K562 (cell line): ENCODE results near the gene TP53BP1. TPM values are rescaled to one million over a fixed set of nuclear protein-coding genes. Genes with fewer than 3 reads are reported as not detected.
A peak's percentile ranks its signal among the peaks of the same experiment; 100 is the strongest.

Experiments
- ARID2 ChIP-seq: fragments of 450-650 bp; IDR thresholded peaks from 2 replicates; pipeline ENCODE4 v1.6.1; 2017; ENCODE audit warnings: antibody characterized with exemption, mild to moderate bottlenecking
- ATF3 ChIP-seq, 2 experiments: fragments of 450-650 bp in 1 of 2; sonication (generic) in 1 of 2; formaldehyde crosslinking in 1 of 2; IDR thresholded peaks in 1 of 2; conservative IDR thresholded peaks in 1 of 2; 2 replicates each; pipeline versions ENCODE4 v1.6.1 to v1.8.1; 2016 to 2023; ENCODE audit warnings: mild to moderate bottlenecking in 2 of 2, moderate library complexity in 2 of 2, inconsistent platforms in 1 of 2, missing genetic modification reagents in 1 of 2
- CBFA2T2 ChIP-seq: fragments of 450-650 bp; conservative IDR thresholded peaks from 2 replicates; pipeline ENCODE4 v1.6.1; 2017; ENCODE audit warnings: mild to moderate bottlenecking
- ERF ChIP-seq: fragments of 450-650 bp; formaldehyde crosslinking; IDR thresholded peaks from 2 replicates; pipeline ENCODE4 v1.4.0; 2020; ENCODE audit warnings: mild to moderate bottlenecking, mixed read lengths
- FOXP4 ChIP-seq: sonication (generic); formaldehyde crosslinking; IDR thresholded peaks from 2 replicates; pipeline ENCODE4 v1.8.0; 2022; ENCODE audit warnings: mild to moderate bottlenecking, missing genetic modification reagents, borderline replicate concordance
- HNRNPL ChIP-seq: fragments of 200-400 bp; formaldehyde crosslinking; IDR thresholded peaks from 2 replicates; pipeline ENCODE4 v1.6.1; 2017; ENCODE audit warnings: low read depth, mild to moderate bottlenecking, low read length
- JUND ChIP-seq, 2 experiments: IDR thresholded peaks; 2 replicates in 1 of 2; 3 replicates in 1 of 2; pipeline ENCODE4 v1.6.1; 2011; ENCODE audit warnings: borderline replicate concordance in 2 of 2, low read depth in 2 of 2, low read length in 2 of 2, improper control_type of control experiment in 1 of 2, missing biosample characterization in 1 of 2, missing genetic modification characterization in 1 of 2, missing genetic modification reagents in 1 of 2
- MAFF ChIP-seq: IDR thresholded peaks from 2 replicates; pipeline ENCODE4 v1.6.1; 2012; ENCODE audit warnings: low read length, improper control_type of control experiment
- MAFG ChIP-seq: fragments of 450-650 bp; conservative IDR thresholded peaks from 2 replicates; pipeline ENCODE4 v1.6.1; 2016; ENCODE audit warnings: missing genetic modification characterization, missing compliant biosample characterization
- MAZ ChIP-seq, 2 experiments: fragments of 450-650 bp in 1 of 2; sonication (generic) in 1 of 2; formaldehyde crosslinking; IDR thresholded peaks in 1 of 2; conservative IDR thresholded peaks in 1 of 2; 2 replicates each; pipeline versions ENCODE4 v1.4.0 to v1.5.0; 2020; ENCODE audit warnings: mild to moderate bottlenecking in 1 of 2, missing genetic modification reagents in 1 of 2
- NFE2 ChIP-seq: IDR thresholded peaks from 2 replicates; pipeline ENCODE4 v1.6.1; 2014; ENCODE audit warnings: antibody characterized with exemption, low read depth
- NRF1 ChIP-seq, 2 experiments: fragments of 450-650 bp; IDR thresholded peaks in 1 of 2; conservative IDR thresholded peaks in 1 of 2; 2 replicates each; pipeline ENCODE4 v1.6.1; 2014; ENCODE audit warnings: mild to moderate bottlenecking in 2 of 2
- RBFOX2 ChIP-seq: fragments of 200-400 bp; formaldehyde crosslinking; IDR thresholded peaks from 2 replicates; pipeline ENCODE4 v1.6.1; 2017; ENCODE audit warnings: low read depth, mild to moderate bottlenecking, low read length, moderate library complexity
- SAP30 ChIP-seq: fragments of 200-600 bp; sonication (generic); IDR thresholded peaks from 2 replicates; pipeline ENCODE4 v1.6.1; 2012; ENCODE audit warnings: borderline replicate concordance, low read depth, mild to moderate bottlenecking, moderate library complexity, low read length, control low read depth, inconsistent platforms; ENCODE audit not compliant: insufficient read depth, poor library complexity, severe bottlenecking
- STAT6 ChIP-seq: sonication (generic); formaldehyde crosslinking; IDR thresholded peaks from 2 replicates; pipeline ENCODE4 v1.8.1; 2023; ENCODE audit warnings: mild to moderate bottlenecking, missing genetic modification reagents
- TAF9B ChIP-seq: fragments of 450-650 bp; IDR thresholded peaks from 2 replicates; pipeline ENCODE4 v1.6.1; 2018; ENCODE audit warnings: mild to moderate bottlenecking; ENCODE audit not compliant: partially characterized antibody
- ZBTB7A ChIP-seq: IDR thresholded peaks from 2 replicates; pipeline ENCODE4 v1.6.1; 2011; ENCODE audit warnings: low read depth, mild to moderate bottlenecking, low read length, moderate library complexity, borderline replicate concordance; ENCODE audit not compliant: control insufficient read depth
- ZNF12 ChIP-seq: sonication (generic); formaldehyde crosslinking; IDR thresholded peaks from 2 replicates; pipeline ENCODE4 v1.4.0; 2020; ENCODE audit warnings: mild to moderate bottlenecking, missing genetic modification reagents
- ZNF639 ChIP-seq, 2 experiments: fragments of 200-800 bp in 1 of 2; sonication (Bioruptor generic) in 1 of 2; sonication (generic) in 1 of 2; formaldehyde crosslinking in 1 of 2; IDR thresholded peaks in 1 of 2; conservative IDR thresholded peaks in 1 of 2; 2 replicates each; pipeline versions ENCODE4 v1.5.0 to v1.6.1; 2016 to 2020; ENCODE audit warnings: missing compliant biosample characterization in 1 of 2, missing genetic modification characterization in 1 of 2, missing genetic modification reagents in 1 of 2
- polyA plus RNA-seq, 8 experiments: library from polyadenylated mRNA; depleted of rRNA in 4 of 8; stranded (reverse) in 5 of 8; unstranded in 3 of 8; fragments of >200 nt; fragmentation: Nextera tagmentation in 2 of 8; fragmentation: Illumina TruSeq in 1 of 8; extraction: Ambion mirVana in 2 of 8; extraction: Trizol in 1 of 8; gene quantifications; 2 replicates each; pipeline versions ENCODE4 v1.2.1 to v1.2.3, GENCODE V29; 2011 to 2014; ENCODE audit warnings: inconsistent platforms in 1 of 8, missing spikeins in 1 of 8
- total RNA-seq, 7 experiments: library from RNA; depleted of rRNA in 6 of 7; stranded (reverse); fragments of >200 nt in 6 of 7; fragmentation: Illumina TruSeq in 2 of 7; extraction: Trizol in 2 of 7; gene quantifications; 2 replicates each; pipeline versions ENCODE4 v1.2.1 to v1.2.3, GENCODE V29; 2011 to 2021; ENCODE audit warnings: low replicate concordance in 1 of 7

TP53BP1 gene
- total and polyA plus RNA-seq, 9 of the 15 experiments (the other 6 are each of a cell fraction or from before 2014, with no cell fraction given) = 5.7 to 63.3 (median 30.9) TPM

- TF ChIP-seq ZNF639 (CRISPR knock-in tag; conservative IDR thresholded peaks at IDR 0.05 in 1 of 2, IDR thresholded peaks at IDR 0.05 in 1 of 2) = 0 out of 4 replicates have a peak, but pooled peaks of 1 of the 2 experiments have one; percentile 24
- peak; percentile 78; a peak in 3 of 4 replicates for TF ChIP-seq MAZ (CRISPR knock-in tag; conservative IDR thresholded peaks at IDR 0.05 in 1 of 2, IDR thresholded peaks at IDR 0.05 in 1 of 2)
- TF ChIP-seq CBFA2T2 = peak; percentile 25
- no peak for TF ChIP-seq TAF9B
- TF ChIP-seq SAP30 = peak; percentile 13
- no peak for TF ChIP-seq ERF (CRISPR knock-in tag)
- peak; percentile 95 for TF ChIP-seq NFE2
- no peak for TF ChIP-seq ARID2
- no peak for TF ChIP-seq STAT6
- peak; percentile 75 for TF ChIP-seq ZBTB7A
- TF ChIP-seq JUND (IDR thresholded peaks at IDR 0.05; ENCODE audit: borderline replicate concordance, low read depth, low read length) = peak; percentile 26; the same call in 1 of the 2 replicates
- TF ChIP-seq JUND (tag; IDR thresholded peaks at IDR 0.05; ENCODE audit: borderline replicate concordance, low read depth, low read length) = no peak
- TF ChIP-seq ZNF12 = no peak
- peak; percentile 80 for TF ChIP-seq MAFG (tag)
- TF ChIP-seq MAFF = peak; percentile 40; the same call in 1 of the 2 replicates
- TF ChIP-seq ATF3 (IDR thresholded peaks at IDR 0.05) = peak; percentile 18; the same call in 1 of the 2 replicates
- no peak for TF ChIP-seq ATF3 (CRISPR knock-in tag; conservative IDR thresholded peaks at IDR 0.05)
- TF ChIP-seq FOXP4 (CRISPR knock-in tag) = no peak
- TF ChIP-seq HNRNPL = no peak
- peak; percentile 51 for TF ChIP-seq RBFOX2
- TF ChIP-seq NRF1 (conservative IDR thresholded peaks at IDR 0.05 in 1 of 2, IDR thresholded peaks at IDR 0.05 in 1 of 2) = peak; percentile 70 to 75
Measured at GRCh38 chr15:43518197-43518761, 25.3 kb upstream of the TP53BP1 start (continued).
